Measurements from ENCODE around the gene RAP1GAP2.

The RAP1GAP2 gene

DNA sequence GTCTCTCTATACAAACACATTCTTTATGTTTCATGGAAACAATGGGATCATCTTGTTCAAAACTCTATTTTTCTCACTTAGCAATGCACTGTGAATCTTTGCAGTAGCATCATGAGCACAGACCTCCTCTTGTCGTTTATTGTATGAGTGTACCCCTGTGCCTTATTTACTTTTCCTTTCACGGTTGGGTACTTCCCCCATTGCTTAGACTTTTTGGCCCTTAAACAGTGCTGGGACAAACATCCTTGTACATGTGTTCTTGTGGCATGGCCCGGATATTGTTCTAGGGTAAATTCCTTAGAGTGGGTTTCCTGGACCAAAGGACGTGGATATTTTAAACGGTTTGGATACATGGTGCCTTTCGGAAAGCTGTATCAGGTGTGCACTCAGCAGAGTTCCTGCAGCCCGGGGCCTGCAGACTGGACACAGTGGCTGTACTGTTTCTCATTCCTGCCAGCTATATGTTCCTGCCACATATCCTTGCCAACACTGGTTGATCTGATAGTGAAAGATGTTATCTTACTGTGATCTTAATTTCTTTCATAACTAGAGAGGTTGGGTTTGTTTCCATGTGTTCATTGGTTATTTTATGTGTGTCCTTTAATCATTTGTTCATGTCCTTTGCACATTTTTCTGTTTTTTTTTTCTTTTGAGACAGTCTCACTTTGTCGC is 156.1 kb downstream of the RAP1GAP2 start:
- no peak for DNase-seq

DNA sequence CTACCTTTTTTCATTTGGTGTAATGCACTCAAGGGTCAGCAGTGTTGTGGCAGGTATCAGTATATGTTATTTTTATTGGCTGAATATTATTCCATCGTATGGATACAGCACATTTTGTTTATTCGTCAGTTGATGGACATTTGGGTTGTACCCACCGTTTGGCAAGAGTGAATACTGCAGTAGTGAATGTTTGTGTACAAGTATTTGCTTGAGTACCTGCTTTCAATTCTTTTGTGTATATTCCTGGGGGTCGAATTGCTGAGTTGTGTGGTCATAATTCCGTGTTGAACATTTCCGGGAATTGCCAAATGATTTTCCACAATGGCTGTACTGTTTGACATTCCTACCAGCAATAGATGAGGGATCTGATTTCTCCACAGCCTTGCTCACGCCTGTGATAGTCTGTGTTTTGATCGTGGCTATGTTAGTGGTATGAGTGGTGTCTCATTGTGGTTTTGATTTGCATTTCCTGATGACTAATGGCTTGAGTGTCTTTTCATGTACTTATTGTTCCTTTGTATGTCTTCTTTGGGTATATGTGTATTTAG is 158.7 kb downstream of the RAP1GAP2 start:
- DNase-seq, result no peak

GRCh38 chr17:2955931-2956582 is 159.8 kb downstream of the RAP1GAP2 start:
- DNase-seq, result no peak

DNA sequence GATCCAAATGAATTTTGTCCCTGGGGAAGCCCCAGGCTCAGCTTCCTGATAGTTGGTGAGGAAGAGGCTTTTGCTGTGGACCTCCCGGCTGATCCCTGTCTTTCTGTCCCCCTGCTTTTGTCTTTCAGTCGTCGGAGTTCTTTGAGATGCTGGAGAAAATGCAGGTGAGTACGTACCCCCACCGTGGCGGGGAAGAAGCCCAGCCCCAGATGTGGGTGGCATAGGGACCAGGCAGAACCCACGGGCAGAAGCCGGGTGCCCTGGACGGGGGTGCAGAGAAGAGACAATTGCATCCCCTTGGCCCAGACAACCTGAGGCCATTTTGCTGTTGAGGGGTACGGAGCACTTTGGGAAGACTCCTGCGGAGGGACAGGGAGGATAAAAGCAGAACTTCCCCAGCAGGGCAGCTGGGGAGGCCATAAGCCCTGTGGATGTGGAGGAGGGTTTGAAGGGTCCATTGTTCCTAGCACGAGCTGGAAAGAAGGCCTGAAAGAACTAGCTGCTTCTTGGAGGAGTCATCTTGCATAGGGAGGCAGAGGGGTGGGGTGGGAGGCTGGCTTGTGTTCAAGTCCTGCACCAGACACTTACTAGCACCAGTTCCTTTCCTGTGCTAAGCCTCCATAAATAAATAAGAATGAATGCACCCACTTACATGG is 161.5 kb downstream of the RAP1GAP2 start:
- no peak for DNase-seq

DNA sequence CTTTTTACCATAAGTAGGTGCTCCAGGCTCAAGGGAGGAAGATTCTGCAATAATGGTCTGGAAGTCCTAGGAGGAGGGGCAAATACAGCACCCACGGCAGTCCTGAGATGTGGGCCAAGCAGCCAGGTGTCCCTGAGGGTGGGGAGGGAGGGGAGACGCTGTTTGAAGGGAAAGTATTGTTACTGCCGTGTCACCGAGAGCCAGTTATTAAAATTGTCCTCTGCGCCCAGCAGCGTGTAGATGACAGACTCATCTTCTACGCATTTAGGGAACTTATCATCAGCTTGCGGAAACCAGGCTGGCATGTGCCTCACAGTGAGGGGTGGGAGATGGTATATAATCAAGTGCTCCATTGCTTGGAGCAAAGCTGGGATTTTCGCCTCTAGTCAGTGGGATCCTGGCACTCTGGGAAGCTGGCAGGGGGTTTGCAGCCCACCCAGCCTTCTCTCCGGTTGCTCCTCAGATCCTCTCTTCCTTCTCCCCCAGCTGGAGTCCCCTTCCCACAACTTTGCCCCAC is 162.5 kb downstream of the RAP1GAP2 start:
- no peak for DNase-seq

- no peak for DNase-seq
Observed at GRCh38 chr17:2959371-2960130, 163.3 kb downstream of the RAP1GAP2 start.

- DNase-seq, result no peak
Observed at GRCh38 chr17:2961446-2961845, 165.2 kb downstream of the RAP1GAP2 start.

- DNase-seq, result no peak
Observed at GRCh38 chr17:2962236-2962635, 166.0 kb downstream of the RAP1GAP2 start.

DNA sequence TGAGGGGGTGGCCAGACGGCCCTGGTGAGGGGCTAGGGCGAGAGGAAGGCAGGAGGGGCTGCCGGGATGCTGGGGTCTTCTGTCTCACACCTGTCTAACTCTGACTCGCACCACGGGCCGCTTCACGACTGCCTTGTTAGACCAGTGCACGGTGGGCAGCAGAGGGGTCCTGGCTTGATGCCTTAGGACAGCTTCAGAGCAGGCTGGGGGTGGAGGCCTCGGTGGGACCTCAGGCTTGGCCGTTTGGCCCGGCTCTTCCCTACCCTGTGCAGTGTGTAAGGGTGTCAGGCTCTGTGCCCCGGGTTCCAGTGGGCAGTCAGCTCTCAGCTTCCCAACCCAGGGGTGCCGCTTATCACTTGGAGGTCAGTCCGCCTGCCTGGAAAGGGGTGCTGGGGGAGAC is 166.5 kb downstream of the RAP1GAP2 start:
- DNase-seq, result no peak

GRCh38 chr17:2963332-2964027 is 167.2 kb downstream of the RAP1GAP2 start:
- DNase-seq, result no peak

DNA sequence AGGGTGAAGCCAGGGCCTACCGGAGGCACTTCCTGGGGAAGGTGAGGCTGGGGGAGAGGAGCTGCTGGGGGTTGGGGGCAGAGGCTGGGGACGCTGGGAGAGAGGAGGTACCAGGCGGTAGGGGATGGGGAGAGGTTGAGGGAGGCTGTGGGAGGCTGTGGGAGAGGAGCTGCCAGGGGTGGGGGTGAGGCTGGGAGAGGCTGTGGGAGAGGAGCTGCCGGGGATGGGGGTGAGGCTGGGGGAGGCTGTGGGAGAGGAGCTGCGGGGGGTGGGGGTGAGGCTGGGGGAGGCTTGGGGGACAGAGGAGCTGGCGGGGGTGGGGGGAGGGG is 167.8 kb downstream of the RAP1GAP2 start:
- DNase-seq, result no peak

GRCh38 chr17:2964370-2964769 is 168.1 kb downstream of the RAP1GAP2 start:
- DNase-seq, result no peak

- DNase-seq, result no peak
Observed at GRCh38 chr17:2964831-2965230, 168.6 kb downstream of the RAP1GAP2 start.

- no peak for DNase-seq
Observed at GRCh38 chr17:2965621-2966595, 169.7 kb downstream of the RAP1GAP2 start.

GRCh38 chr17:2967515-2967914 is 171.3 kb downstream of the RAP1GAP2 start:
- no peak for DNase-seq

DNA sequence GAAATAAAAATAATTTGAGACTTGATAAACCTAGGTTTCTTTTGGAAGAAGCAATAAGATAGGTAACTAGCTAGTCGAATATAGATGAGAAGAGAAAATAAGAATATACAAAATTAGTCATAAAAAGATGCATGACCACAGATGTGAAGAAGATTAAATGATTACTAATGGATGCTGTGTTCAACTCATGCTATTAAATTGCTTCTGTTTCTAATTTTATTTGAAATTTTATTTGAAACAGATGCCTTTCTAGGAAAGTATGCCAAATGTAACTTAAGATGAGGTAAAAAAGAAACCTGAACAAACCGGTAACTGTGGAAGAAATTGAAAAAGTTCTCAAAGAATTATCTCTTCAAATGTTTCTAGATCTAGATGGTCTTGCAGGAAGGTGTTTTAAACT is 175.6 kb downstream of the RAP1GAP2 start:
- no peak for DNase-seq

DNA sequence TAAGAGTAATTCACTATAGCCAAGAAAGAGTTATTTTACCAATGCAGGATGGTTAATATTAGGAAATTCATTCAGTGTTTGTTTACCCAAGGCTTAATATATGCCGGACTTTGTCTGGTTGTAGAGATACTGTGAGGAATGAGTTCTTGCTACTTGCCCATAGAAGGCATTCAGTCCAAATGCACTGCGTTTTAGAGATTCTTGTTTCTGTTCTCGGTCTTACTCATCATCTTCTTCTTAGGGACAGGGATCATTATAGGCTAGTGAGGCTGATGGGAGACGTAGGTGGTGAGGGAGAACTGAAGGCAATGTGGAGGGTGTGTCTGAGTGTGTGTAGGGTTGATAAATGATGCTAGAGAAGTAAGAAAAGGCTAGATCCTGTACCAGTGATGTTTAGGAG is 176.5 kb downstream of the RAP1GAP2 start:
- no peak for DNase-seq

DNA sequence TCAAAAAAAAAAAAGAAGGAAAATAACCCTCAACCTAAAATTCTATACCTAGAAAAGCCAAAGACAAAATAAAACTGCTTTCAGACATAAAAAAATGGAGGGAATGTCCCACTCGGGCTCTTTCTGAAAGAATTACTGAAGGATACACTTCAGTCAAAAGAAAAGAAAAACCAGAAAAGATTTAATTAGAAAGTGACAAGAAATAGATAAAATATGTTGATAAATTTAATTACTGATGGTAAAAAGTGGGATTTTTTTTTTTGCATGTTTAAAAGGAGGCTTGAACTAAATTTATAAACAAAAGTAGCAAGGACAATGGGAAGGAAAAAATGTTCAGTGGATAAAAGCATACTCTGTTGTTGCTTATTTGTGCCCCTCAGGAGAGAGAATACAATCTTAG is 178.1 kb downstream of the RAP1GAP2 start:
- DNase-seq, result no peak

- no peak for DNase-seq
Observed at GRCh38 chr17:2975469-2975958, 179.3 kb downstream of the RAP1GAP2 start.

- DNase-seq, result no peak
Observed at GRCh38 chr17:2977157-2977556, 180.9 kb downstream of the RAP1GAP2 start.

GRCh38 chr17:2978116-2978515 is 181.9 kb downstream of the RAP1GAP2 start:
- no peak for DNase-seq
